Fibroblast of skin of abdomen (primary cell): ENCODE results near the gene UBA6.

ENCODE experiments used
- DNase-seq: peaks from one replicate; pipeline ENCODE4 v3.0.0-alpha.2; 2013

UBA6 gene

DNA sequence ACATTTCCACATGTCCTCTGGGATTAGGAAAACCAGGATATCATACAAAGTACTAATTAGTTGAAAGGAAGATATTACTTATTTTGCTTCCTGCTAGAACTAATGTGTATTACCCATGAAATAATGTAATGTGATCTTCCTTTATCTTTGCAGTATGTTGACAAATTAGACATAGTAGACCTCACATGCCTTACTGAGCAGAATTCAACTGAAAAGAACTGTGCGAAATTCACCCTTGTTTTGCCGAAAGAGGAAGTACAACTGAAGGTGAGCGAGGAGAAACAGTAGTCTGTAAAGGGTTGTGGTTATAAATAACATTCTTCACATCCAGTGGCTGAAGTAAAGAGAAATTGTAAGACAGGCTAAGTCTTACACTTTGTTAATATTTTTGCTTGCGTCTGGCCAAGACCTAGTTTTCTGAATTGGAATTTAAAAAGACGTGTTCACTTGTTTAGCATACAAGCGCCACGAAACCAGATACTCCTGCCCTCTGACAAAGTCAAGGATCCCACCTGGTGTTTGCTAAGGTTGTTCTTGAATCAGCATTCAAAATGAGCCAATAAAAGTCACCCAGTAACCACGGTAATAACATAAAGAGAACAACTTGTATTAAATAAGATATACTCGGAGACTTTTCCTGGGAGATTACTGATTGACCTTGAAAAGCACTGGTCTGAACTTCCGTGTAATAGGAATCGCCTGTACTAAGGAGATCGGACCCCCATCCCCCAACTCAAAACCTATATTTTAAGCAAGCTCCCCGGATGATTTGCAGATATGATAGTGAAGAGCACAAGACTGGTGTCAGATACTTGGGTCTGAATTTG, 125.5 kb downstream of the UBA6 start:
- no peak for DNase-seq

DNA sequence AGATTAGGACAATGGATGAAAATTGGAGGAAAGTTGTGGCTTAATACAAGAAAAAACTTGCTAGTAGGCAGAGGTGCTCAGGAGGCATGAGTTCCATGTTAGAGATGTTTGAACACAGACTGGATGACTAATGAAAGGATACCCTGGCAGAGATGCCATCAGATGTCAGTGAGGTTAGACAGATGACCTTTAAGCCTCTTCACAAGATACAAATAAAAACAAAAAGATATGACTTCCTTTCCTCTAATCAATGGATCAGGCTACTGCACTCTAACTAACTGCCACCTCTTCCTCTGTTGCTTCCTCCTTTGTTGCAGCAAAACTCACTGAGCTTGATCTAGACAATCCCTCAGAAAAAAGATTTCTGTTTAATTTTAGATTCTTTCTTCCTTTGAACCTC, 127.8 kb downstream of the UBA6 start:
- no peak for DNase-seq

DNA sequence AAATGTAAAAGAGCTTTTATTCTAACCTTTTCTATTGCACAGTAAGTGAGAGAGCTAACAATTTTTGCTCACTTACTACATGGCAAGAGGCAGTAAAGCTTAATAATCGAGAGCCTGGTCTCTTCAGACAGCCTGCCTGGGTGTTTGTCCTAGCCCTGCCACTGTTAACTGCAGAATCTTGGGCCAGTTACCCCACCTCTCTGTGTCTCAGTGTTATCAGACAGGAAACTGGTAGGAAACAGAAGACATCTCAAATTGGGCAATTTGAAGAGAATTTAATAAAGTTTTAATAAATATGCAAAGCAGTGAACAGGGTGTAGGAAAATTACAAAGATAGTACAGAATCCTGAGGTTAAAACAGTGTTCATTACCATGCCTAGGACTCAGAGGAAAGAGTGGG, 129.0 kb downstream of the UBA6 start:
- DNase-seq, result no peak

DNA sequence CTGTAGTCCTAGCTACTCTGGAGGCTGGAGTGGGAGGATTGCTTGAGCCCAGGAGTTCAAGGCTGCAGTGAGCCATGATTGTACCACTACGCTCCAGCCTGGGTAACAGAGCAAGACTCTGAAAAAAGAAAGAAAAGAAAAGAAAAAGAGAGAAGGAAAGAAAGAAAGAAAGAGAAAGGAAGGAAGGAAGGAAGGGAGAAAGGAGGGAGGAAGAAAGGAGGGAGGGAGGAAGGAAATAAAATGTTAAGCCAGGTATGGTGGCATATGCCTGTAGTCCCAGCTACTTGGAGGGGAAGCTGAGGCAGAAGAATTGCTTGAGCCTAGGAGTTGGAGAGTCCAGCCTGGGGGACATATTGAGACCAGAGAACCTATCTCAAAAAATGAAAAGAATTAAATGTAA, 130.4 kb downstream of the UBA6 start:
- DNase-seq, result no peak

DNA sequence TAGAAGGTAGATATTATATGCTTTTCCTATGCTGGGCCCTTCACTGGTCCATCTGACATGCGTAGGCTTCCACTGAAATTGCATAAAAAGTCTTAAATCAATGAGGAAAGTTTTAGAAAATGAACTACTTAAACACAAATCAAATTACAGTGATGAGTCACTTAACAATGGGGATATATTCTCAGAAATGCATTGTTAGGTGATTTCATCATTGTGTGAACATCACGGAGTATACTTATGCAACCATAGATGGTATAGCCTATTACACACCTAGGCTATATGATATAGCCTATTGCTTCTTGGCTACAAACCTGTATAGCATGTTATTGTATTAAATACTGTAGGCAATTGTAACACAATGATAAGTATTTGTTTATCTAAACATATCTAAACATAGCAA, 132.1 kb downstream of the UBA6 start:
- peak; percentile 44 for DNase-seq

DNA sequence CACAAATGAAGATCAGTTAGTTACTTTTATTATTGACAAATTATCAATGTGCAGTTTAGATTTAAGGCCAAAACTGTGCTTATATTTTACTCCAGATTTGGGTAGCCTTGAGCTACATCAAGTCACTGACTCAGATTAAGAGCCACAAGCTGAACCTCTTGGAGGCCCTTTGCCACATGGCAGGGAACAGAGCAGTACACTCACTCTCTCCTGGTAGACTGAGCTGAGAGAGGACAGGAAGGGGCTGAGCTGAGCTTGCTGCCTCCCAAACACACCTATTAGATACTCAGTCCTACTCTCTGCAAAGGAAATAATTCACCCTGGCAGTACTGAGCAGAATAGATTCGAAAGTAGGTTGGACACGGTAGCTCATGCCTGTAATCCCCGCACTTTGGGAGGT, 134.6 kb downstream of the UBA6 start:
- DNase-seq, result no peak

DNA sequence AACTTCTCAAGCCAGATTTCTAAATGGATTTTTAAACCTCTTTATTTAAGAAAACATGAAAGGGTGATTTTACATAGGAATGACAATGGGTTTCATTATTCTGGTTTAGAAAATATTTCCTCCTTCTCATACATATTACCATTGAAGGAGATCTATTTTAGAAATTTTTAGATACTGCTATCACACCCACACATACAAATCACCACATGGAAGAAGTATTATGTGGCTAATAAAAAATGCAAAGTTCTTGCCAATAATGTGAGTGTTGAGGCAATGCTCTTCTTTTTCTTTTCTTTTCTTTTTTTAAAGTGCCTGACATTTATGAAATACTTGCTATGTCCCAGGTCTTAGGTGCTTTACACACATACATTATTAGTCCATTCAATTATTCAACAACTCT, 135.7 kb downstream of the UBA6 start:
- DNase-seq, result peak; percentile 53
